ENCODE results near the gene DBN1.

DNA sequence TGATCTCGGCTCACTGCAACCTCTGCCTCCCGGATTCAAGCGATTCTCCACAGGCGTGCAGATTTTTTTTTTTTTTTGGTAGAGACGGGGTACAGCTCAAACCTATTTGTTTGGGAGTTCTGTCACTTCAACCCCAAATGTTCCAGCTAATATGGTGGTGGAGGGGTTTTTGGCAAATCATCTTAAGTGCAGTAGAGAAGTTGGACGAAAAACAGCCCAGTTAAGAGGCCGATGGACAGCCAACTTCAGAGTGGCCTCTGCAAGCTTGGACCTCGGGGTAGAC lies 27.6 kb downstream of the DBN1 start:
- TF ChIP-seq CTCF (IDR thresholded peaks at IDR 0.05; ENCODE audit: control extremely low read depth in 1 of 3, insufficient read depth in 1 of 3, low read depth in 1 of 3, low read length in 3 of 3): no peak
- no peak for TF ChIP-seq RAD21 (IDR thresholded peaks at IDR 0.05 in 1 of 2, conservative IDR thresholded peaks at IDR 0.05 in 1 of 2; ENCODE audit: low read depth in 2 of 2, low read length in 2 of 2)
- TF ChIP-seq NRF1 (IDR thresholded peaks at IDR 0.05; ENCODE audit: low read depth, low read length): no peak
- no peak for TF ChIP-seq POLR2A (IDR thresholded peaks at IDR 0.05; ENCODE audit: control extremely low read depth in 1 of 2, low read depth in 2 of 2, low read length in 2 of 2)
- no peak for TF ChIP-seq TAF1 (IDR thresholded peaks at IDR 0.05; ENCODE audit: low read depth, low read length)
- no peak for TF ChIP-seq KDM1A (IDR thresholded peaks at IDR 0.05; ENCODE audit: borderline replicate concordance, low read length)
- TF ChIP-seq YY1 (IDR thresholded peaks at IDR 0.05; ENCODE audit: low read depth, low read length): no peak
- no peak for TF ChIP-seq SP1 (IDR thresholded peaks at IDR 0.05; ENCODE audit: low read depth, low read length)
- TF ChIP-seq JUN (IDR thresholded peaks at IDR 0.05; ENCODE audit: low read depth, low read length): no peak
- TF ChIP-seq MAX (IDR thresholded peaks at IDR 0.05): no peak
- no peak for TF ChIP-seq SRF (IDR thresholded peaks at IDR 0.05; ENCODE audit: low read depth, low read length)
- no peak for TF ChIP-seq EZH2 (IDR thresholded peaks at IDR 0.05; ENCODE audit: low read depth, low read length, severe bottlenecking)
- TF ChIP-seq FOSL1 (IDR thresholded peaks at IDR 0.05; ENCODE audit: insufficient read depth, low read depth, low read length): no peak
- no peak for TF ChIP-seq NANOG (IDR thresholded peaks at IDR 0.05; ENCODE audit: insufficient read depth, low read depth, low read length, poor library complexity, severe bottlenecking)
